Astrocyte of the spinal cord (primary cell): ENCODE measurements around the gene PRAME.

Source experiments
- DNase-seq: peaks from one replicate; pipeline ENCODE4 v3.0.0; 2011; ENCODE audit warnings: low read depth, low spot score
- H3K4me3 ChIP-seq: 2 replicates; pipeline ENCODE4 v1.5.1; 2011; ENCODE audit warnings: low read depth, mild to moderate bottlenecking, low read length, moderate library complexity
- CTCF ChIP-seq: IDR thresholded peaks from 2 replicates; pipeline ENCODE4 v1.5.1; 2012; ENCODE audit warnings: low read depth, mild to moderate bottlenecking, low read length, inconsistent platforms
- in situ Hi-C: cut with HindIII; loops from 2 replicates; pipeline ENCODE4 v1.10.0; 2017; ENCODE audit warnings: low sequenced_read_pairs

Gene PRAME

GRCh38 chr22:22523494-22523893 is 35.6 kb downstream of the PRAME start:
- no peak overlapping the region for H3K4me3 ChIP-seq
- in situ Hi-C loops = no loop called here
- no peak for DNase-seq
- TF ChIP-seq CTCF = no peak

GRCh38 chr22:22521631-22522030 is 37.4 kb downstream of the PRAME start:
- H3K4me3 ChIP-seq = no peak overlapping the region
- no peak for DNase-seq
- no peak for TF ChIP-seq CTCF
- in situ Hi-C loops = no loop called here

- DNase-seq = no peak
- in situ Hi-C loops = no loop called here
Observed at GRCh38 chr22:22520667-22521602, 38.1 kb downstream of the PRAME start.

GRCh38 chr22:22520020-22520656 is 38.9 kb downstream of the PRAME start, which contains the start of gene ZNF280A:
TSS of gene ZNF280A (minus strand) at chr22:22520270. CDS start at chr22:22515630, 4,640 bp downstream.
- in situ Hi-C loops = no loop called here
- no peak within 1 kb of the TSS for H3K4me3 ChIP-seq

More at GRCh38 chr22:22520667-22521602, 38.1 kb downstream of the PRAME start:
- no peak for TF ChIP-seq CTCF
- no peak overlapping the region for H3K4me3 ChIP-seq

GRCh38 chr22:22519591-22519990 is 39.5 kb downstream of the PRAME start:
- TF ChIP-seq CTCF = no peak
- no peak overlapping the region for H3K4me3 ChIP-seq
- in situ Hi-C loops = no loop called here
- no peak for DNase-seq

More at GRCh38 chr22:22520020-22520656, 38.9 kb downstream of the PRAME start, which contains the start of gene ZNF280A:
- TF ChIP-seq CTCF = no peak
- peak; percentile 3 for DNase-seq

GRCh38 chr22:22516992-22517391 is 42.1 kb downstream of the PRAME start:
- no peak for TF ChIP-seq CTCF
- DNase-seq = no peak
- no peak overlapping the region for H3K4me3 ChIP-seq
- in situ Hi-C loops = no loop called here
